Cortex of kidney (tissue), 1 donor: ENCODE measurements around the gene KIAA1191.
"Not testable (repeated sequence)": the region's sequence is repeated elsewhere in the genome, so short reads cannot be mapped to it uniquely, and the experiment has no call there.

Experiments
- DNase-seq: peaks from one replicate; lab custom pipeline; 2025; lab: John Stamatoyannopoulos, UW

The KIAA1191 gene

GRCh38 chr5:176361437-176362232, at the start of gene KIAA1191:
TSS of gene KIAA1191 (minus strand) at chr5:176361764. CDS start at chr5:176359508, 2,256 bp downstream.
- DNase-seq, result no peak

- no peak for DNase-seq
These were observed 49.1 kb upstream of the KIAA1191 start for GRCh38 chr5:176410486-176411180.

- DNase-seq, result no peak
These were observed 48.2 kb upstream of the KIAA1191 start for GRCh38 chr5:176409765-176410164.

- DNase-seq, result no peak
These were observed 47.0 kb upstream of the KIAA1191 start for GRCh38 chr5:176408590-176408989.

GRCh38 chr5:176408252-176408573, 46.6 kb upstream of the KIAA1191 start:
- DNase-seq, result not testable (repeated sequence)

- DNase-seq, result no peak
These were observed 46.1 kb upstream of the KIAA1191 start for GRCh38 chr5:176407456-176408251.

- no peak for DNase-seq
These were observed 45.0 kb upstream of the KIAA1191 start for GRCh38 chr5:176406436-176407052.

- no peak for DNase-seq
These were observed 44.3 kb upstream of the KIAA1191 start for GRCh38 chr5:176405656-176406435.

GRCh38 chr5:176401281-176402205, 40.0 kb upstream of the KIAA1191 start:
- no peak for DNase-seq

- DNase-seq, result no peak
These were observed 39.0 kb upstream of the KIAA1191 start for GRCh38 chr5:176400382-176401156.

GRCh38 chr5:176397736-176398420, 36.3 kb upstream of the KIAA1191 start:
- no peak for DNase-seq

- no peak for DNase-seq
These were observed 34.8 kb upstream of the KIAA1191 start for GRCh38 chr5:176396330-176396729.

GRCh38 chr5:176394881-176395675, 33.5 kb upstream of the KIAA1191 start:
- no peak for DNase-seq

- DNase-seq, result no peak
These were observed 32.5 kb upstream of the KIAA1191 start for GRCh38 chr5:176394096-176394495.

GRCh38 chr5:176392526-176392925, 31.0 kb upstream of the KIAA1191 start:
- no peak for DNase-seq

GRCh38 chr5:176391999-176392398, 30.4 kb upstream of the KIAA1191 start:
- no peak for DNase-seq

- no peak for DNase-seq
These were observed 29.9 kb upstream of the KIAA1191 start for GRCh38 chr5:176391479-176391878.
